Spleen (tissue), 11 donors: Measurements from ENCODE around the gene RNF111. TPM values are rescaled to one million over a fixed set of nuclear protein-coding genes. Genes with fewer than 3 reads are reported as not detected.

Experiments
- DNase-seq: peaks from one replicate; pipeline ENCODE4 v3.0.0-alpha.2; 2020
- H3K27ac ChIP-seq, 8 donors: fragments of 200-600 bp; sonication (generic) in 7 of 8; 1 replicate in 4 of 8; 2 replicates in 4 of 8; pipeline versions ENCODE4 v1.5.0 to v1.8.0; 2016 to 2021; ENCODE audit warnings: inconsistent platforms in 4 of 8, mild to moderate bottlenecking in 4 of 8, moderate library complexity in 1 of 8
- H3K27me3 ChIP-seq, 7 donors: fragments of 200-600 bp; sonication (generic) in 6 of 7; replicated peaks in 1 of 7; 1 replicate in 4 of 7; 2 replicates in 3 of 7; pipeline versions ENCODE4 v1.5.0 to v1.8.0; 2016 to 2021; ENCODE audit warnings: inconsistent platforms in 3 of 7, mild to moderate bottlenecking in 1 of 7
- H3K36me3 ChIP-seq, 6 donors: fragments of 200-600 bp; sonication (generic) in 5 of 6; 1 replicate in 4 of 6; 2 replicates in 2 of 6; pipeline versions ENCODE4 v1.5.0 to v1.8.0; 2016 to 2021; ENCODE audit warnings: inconsistent platforms in 2 of 6
- H3K4me1 ChIP-seq, 6 donors: fragments of 200-600 bp; sonication (generic) in 5 of 6; 1 replicate in 3 of 6; 2 replicates in 3 of 6; pipeline versions ENCODE4 v1.5.0 to v1.8.0; 2016 to 2021; ENCODE audit warnings: inconsistent platforms in 3 of 6
- H3K4me3 ChIP-seq, 8 donors: fragments of 200-600 bp; sonication (generic) in 7 of 8; 1 replicate in 4 of 8; 2 replicates in 4 of 8; pipeline versions ENCODE4 v1.5.0 to v1.8.0; 2016 to 2021; ENCODE audit warnings: inconsistent platforms in 4 of 8, mild to moderate bottlenecking in 4 of 8, moderate library complexity in 2 of 8
- H3K9me3 ChIP-seq, 8 donors: fragments of 200-600 bp; sonication (generic) in 7 of 8; 1 replicate in 4 of 8; 2 replicates in 4 of 8; pipeline versions ENCODE4 v1.5.0 to v1.8.0; 2016 to 2021; ENCODE audit warnings: inconsistent platforms in 4 of 8
- CTCF ChIP-seq, 11 experiments: fragments of 200-600 bp in 7 of 11; fragments of 450-650 bp in 4 of 11; sonication (generic) in 4 of 11; IDR thresholded peaks in 8 of 11; conservative IDR thresholded peaks in 3 of 11; 1 replicate in 7 of 11; 2 replicates in 4 of 11; pipeline versions ENCODE4 v1.4.0 to v1.8.0; 2016 to 2021; ENCODE audit warnings: antibody characterized with exemption in 11 of 11, inconsistent platforms in 4 of 11, mild to moderate bottlenecking in 1 of 11
- POLR2A ChIP-seq, 3 donors: fragments of 450-650 bp; IDR thresholded peaks; one replicate each; pipeline ENCODE4 v1.5.1; 2017; ENCODE audit warnings: antibody characterized with exemption in 3 of 3, mild to moderate bottlenecking in 1 of 3
- POLR2AphosphoS5 ChIP-seq, 3 donors: sonication (generic); formaldehyde crosslinking; IDR thresholded peaks; one replicate each; pipeline ENCODE4 v1.5.1; 2017; ENCODE audit warnings: antibody characterized with exemption in 3 of 3
- WGBS, 5 donors: extraction: QIAGEN DNeasy Blood & Tissue Kit in 3 of 5; methylation state at CpG; one replicate each; pipeline versions ENCODE4 v1.1.5 to v1.1.7; 2013 to 2018; 5-methylcytosine and 5-hydroxymethylcytosine counted together
- intact Hi-C: fragments of 100-400 bp; cut with DNase I; formaldehyde crosslinking; loops from one replicate; pipeline ENCODE4 v1.15.0; 2023; ENCODE audit warnings: low total_unique reads
- polyA plus RNA-seq, 3 donors: library from polyadenylated mRNA; stranded (reverse); fragments of 200-250 nt; gene quantifications; one replicate each; pipeline ENCODE4 v1.2.1, GENCODE V29; 2013
- total RNA-seq, 7 donors: library from RNA; depleted of rRNA in 3 of 7; stranded (reverse); fragments of >200 nt in 3 of 7; fragmentation: NEBNext Ultra II Directional in 4 of 7; extraction: Animal tissue kit (Norgen Biotek cat#: 25700) in 4 of 7; gene quantifications; one replicate each; pipeline versions ENCODE4 v1.1.0 to v1.2.1, GENCODE V29; 2016 to 2021
- donor health status: healthy with polysubstance abuse.
- donor health status: DM: no; HTN: no; CAD: no; lungs with moderate emphysema.
- donor health status: DM: no; HTN: no; CAD: no.
- donor health status: Bipolar disorder and iron deficiency.
- donor health status: healthy.
- donor health status: DM: no; HTN: no; CAD: no.
- donor health status: DM: yes; HTN: yes; CAD: no.

Gene RNF111
- total and polyA plus RNA-seq, 10 donors = 10.5 to 68.2 (median 41.1) TPM

- Histone ChIP-seq H3K27me3 (no peaks in the 10 kb centered on the region), H3K27ac (no peak overlapping the region), H3K4me3 (no peak overlapping the region), H3K9me3 (peaks cover 0 to 16% (median 8%) of the 10 kb centered on the region in 8 donors), H3K36me3 (peaks cover 0 to 62% (median 20%) of the 10 kb centered on the region in 6 donors), H3K4me1 (no peaks in the 10 kb centered on the region)
- TF ChIP-seq POLR2A (IDR thresholded peaks at IDR 0.05) (no peak), POLR2AphosphoS5 (IDR thresholded peaks at IDR 0.05) (no peak), CTCF (IDR thresholded peaks at IDR 0.05 in 8 of 11, conservative IDR thresholded peaks at IDR 0.05 in 3 of 11) (no peak)
- intact Hi-C loops = loop anchor here (10.0 kb wide), 1 partner anchor 157 kb away; no protein-coding TSS in a partner anchor
- no peak for DNase-seq
- WGBS, 5 donors = 96 to 98% (median 97%) methylated on average over 16 of the region's 16 CpGs
Measured at GRCh38 chr15:59131456-59131855, 144.0 kb downstream of the RNF111 start.

- DNase-seq = no peak
- TF ChIP-seq POLR2AphosphoS5 (IDR thresholded peaks at IDR 0.05) (no peak), CTCF (IDR thresholded peaks at IDR 0.05 in 8 of 11, conservative IDR thresholded peaks at IDR 0.05 in 3 of 11) (no peak), POLR2A (IDR thresholded peaks at IDR 0.05) (no peak)
- Histone ChIP-seq H3K27me3 (no peaks in the 10 kb centered on the region), H3K4me1 (no peaks in the 10 kb centered on the region), H3K9me3 (peaks cover 0 to 11% (median 4%) of the 10 kb centered on the region in 8 donors), H3K36me3 (peaks cover 0 to 68% (median 26%) of the 10 kb centered on the region in 6 donors), H3K4me3 (no peak overlapping the region), H3K27ac (no peak overlapping the region)
- intact Hi-C loops = loop anchor here (10.0 kb wide), 1 partner anchor 157 kb away; no protein-coding TSS in a partner anchor
- 91 to 98% (median 93%) methylated on average over 3 of the region's 3 CpGs for WGBS, 5 donors
Measured at GRCh38 chr15:59131969-59132562, 144.6 kb downstream of the RNF111 start.

GRCh38 chr15:59133929-59134427, 146.5 kb downstream of the RNF111 start:
- Histone ChIP-seq H3K27me3 (no peaks in the 10 kb centered on the region), H3K4me3 (no peak overlapping the region), H3K27ac (no peak overlapping the region), H3K9me3 (peaks cover 0 to 9% (median 2%) of the 10 kb centered on the region in 8 donors), H3K4me1 (no peaks in the 10 kb centered on the region), H3K36me3 (peaks cover 0 to 88% (median 32%) of the 10 kb centered on the region in 6 donors)
- 93 to 100% (median 97%) methylated on average over 6 of the region's 6 CpGs for WGBS, 5 donors
- intact Hi-C loops = loop anchor here (10.0 kb wide), 1 partner anchor 159 kb away; no protein-coding TSS in a partner anchor
- TF ChIP-seq CTCF (IDR thresholded peaks at IDR 0.05 in 8 of 11, conservative IDR thresholded peaks at IDR 0.05 in 3 of 11) (no peak), POLR2A (IDR thresholded peaks at IDR 0.05) (no peak), POLR2AphosphoS5 (IDR thresholded peaks at IDR 0.05) (no peak)
- no peak for DNase-seq

GRCh38 chr15:59137566-59137965, 150.1 kb downstream of the RNF111 start:
- no peak for DNase-seq
- no peaks in the 10 kb centered on the region for H3K4me1 ChIP-seq
- no peak overlapping the region for H3K27ac ChIP-seq
- peaks cover 0 to 99% (median 34%) of the 10 kb centered on the region in 6 donors for H3K36me3 ChIP-seq
- no peaks in the 10 kb centered on the region for H3K27me3 ChIP-seq
- no peak overlapping the region for H3K4me3 ChIP-seq
- TF ChIP-seq POLR2AphosphoS5 (IDR thresholded peaks at IDR 0.05) = no peak
- WGBS, 5 donors = 29 to 62% (median 47%) methylated on average over 2 of the region's 2 CpGs
- intact Hi-C loops = loop anchor here (10.0 kb wide), 1 partner anchor 163 kb away; no protein-coding TSS in a partner anchor
- no peaks in the 10 kb centered on the region for H3K9me3 ChIP-seq
